ENCODE results near the gene ARPP19. TPM values are rescaled to one million over a fixed set of nuclear protein-coding genes. Genes with fewer than 3 reads are reported as not detected.
"Not testable (repeated sequence)": the region's sequence is repeated elsewhere in the genome, so short reads cannot be mapped to it uniquely, and the experiment has no call there.

The ARPP19 gene, protein sequence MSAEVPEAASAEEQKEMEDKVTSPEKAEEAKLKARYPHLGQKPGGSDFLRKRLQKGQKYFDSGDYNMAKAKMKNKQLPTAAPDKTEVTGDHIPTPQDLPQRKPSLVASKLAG
- 138 and 139 TPM in 2 replicates for total RNA-seq
- polyA plus RNA-seq (2012), result 77.0 TPM

DNA sequence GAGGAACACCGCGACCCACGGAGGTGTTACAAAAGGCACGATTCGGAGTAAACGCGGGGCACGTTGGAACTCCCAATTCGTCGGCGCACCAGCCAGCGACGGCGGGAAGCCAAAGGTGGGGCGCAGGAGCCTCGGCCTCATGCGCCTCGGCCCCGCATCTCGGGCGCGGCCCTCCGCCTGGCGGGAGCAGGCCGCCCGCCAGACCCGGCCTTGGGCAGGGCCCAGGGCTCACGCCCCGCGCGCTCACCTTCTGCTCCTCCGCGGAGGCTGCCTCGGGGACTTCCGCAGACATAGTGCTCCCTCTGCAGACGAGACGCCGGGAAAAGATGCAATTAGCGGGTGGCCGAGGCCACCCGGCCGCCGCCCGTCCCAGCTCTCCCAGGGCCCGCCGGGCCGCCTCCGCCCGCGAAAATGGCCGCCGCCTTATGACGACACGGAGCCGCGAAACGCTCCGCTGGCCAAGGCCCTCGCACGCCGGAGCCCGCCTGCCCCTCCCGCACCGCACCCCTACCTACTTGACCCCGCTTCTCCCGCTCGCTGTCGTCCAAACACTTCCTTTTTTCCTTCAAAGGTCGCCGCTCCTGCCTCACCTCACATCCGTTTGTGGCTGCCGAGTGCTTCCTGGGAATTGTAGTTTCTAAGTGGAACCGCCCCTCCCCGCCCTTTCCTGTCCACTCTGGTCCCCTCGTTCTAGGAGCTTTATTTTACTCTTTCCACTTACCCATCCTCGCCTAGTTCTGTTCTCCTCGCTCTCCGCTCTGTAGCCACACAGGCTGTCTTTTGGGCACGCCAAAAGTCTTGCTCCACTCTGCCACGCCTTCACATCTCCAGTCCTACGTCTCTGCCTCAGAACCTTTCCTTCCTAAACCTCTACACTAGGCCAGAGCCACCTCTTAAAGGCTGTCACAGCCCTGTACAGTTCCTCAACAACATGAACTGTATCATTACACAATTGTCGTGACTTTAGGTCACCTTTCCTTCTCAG lies at the start of gene ARPP19:
TSS of gene ARPP19 (minus strand) at position 430 of the 985 bp plus-strand sequence. CDS start at position 292, 138 bp downstream.
- DNase-seq (ENCODE audit: low read depth), result peak; percentile 91

GRCh38 chr15:52617026-52617425 lies 48.2 kb upstream of the ARPP19 start:
- DNase-seq (ENCODE audit: low read depth), result peak; percentile 42

GRCh38 chr15:52615302-52615701 lies 46.5 kb upstream of the ARPP19 start:
- no peak for DNase-seq (ENCODE audit: low read depth)

GRCh38 chr15:52609593-52609992 lies 40.8 kb upstream of the ARPP19 start:
- no peak for DNase-seq (ENCODE audit: low read depth)

- no peak for DNase-seq (ENCODE audit: low read depth)
Observed at GRCh38 chr15:52584414-52584813, 15.6 kb upstream of the ARPP19 start.

- DNase-seq (ENCODE audit: low read depth), result no peak
Observed at GRCh38 chr15:52579852-52580251, 11.0 kb upstream of the ARPP19 start.

DNA sequence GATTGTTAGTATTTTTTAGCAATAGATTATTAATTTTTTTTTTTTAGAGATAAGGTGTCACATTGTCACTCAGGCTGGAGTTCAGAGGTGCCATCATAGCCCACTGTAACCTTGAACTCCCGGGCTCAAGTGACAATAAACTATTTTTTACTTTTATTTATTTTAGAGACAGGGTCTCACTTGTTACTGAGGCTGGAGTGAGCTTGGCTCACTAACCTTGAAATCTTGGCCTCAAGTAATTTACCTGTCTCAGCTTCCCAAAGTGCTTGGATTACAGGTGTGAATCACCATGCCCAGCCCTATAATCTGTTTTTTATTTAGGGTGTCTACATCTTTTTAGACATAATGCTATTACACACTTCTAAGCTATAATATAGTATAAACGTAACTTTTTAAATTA lies 7.9 kb upstream of the ARPP19 start:
- no peak for DNase-seq (ENCODE audit: low read depth)

DNA sequence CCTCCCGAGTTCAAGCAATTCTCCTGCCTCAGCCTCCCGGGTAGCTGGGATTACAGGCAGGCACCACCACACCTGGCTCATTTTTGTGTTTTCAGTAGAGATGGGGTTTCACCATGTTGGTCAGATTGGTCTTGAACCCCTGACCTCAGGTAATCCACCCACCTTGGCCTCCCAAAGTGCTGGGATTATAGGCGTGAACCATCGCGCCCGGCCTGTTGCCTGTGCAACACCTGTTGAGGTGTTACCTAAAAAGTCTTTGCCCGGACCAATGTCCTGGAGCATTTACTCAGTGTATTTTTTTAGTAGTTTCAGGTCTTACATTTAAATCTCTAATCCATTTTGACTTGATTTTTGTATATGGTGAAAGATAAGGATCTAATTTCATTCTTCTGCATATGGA lies 6.7 kb upstream of the ARPP19 start:
- DNase-seq (ENCODE audit: low read depth), result not testable (repeated sequence)

- DNase-seq (ENCODE audit: low read depth), result no peak
Observed at GRCh38 chr15:52575072-52575471, 6.2 kb upstream of the ARPP19 start.

- not testable (repeated sequence) for DNase-seq (ENCODE audit: low read depth)
Observed at GRCh38 chr15:52574623-52575022, 5.8 kb upstream of the ARPP19 start.

DNA sequence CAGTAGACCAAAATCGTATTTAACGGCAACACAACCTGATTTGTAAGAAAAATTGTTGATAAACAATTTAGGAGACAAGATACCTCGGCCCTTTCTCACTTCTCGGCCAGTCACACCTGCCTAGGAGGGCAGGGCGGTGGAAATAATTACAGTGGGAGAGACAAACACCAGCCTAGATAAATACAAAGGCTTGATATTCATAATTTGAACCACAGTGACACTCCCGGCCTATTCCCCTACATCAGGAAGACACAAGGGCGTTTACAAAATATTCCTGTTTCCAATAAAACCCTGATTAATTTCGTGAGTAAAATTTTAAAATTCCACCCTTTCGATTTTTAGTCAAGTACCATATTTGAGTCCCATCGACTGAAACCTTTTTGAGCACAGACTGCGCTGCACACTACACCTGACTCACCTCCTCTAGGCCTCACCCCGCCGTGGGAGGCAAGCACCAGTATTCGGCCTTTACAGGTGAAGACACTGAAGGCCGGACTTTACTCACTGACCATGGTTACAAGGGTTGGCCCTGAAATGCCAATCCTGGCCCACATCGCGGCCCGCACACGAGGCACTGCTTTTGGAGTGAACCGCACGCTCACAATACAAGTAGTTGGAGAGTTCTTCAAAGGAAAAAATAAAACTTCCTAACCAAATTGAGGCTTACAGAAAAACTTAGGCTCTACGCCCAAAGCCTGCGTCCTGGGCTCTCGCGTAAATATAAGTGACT lies 794 bp downstream of the ARPP19 start:
- DNase-seq (ENCODE audit: low read depth), result peak; percentile 44

- peak; percentile 25 for DNase-seq (ENCODE audit: low read depth)
Observed at GRCh38 chr15:52566889-52567288, 1.9 kb downstream of the ARPP19 start.

DNA sequence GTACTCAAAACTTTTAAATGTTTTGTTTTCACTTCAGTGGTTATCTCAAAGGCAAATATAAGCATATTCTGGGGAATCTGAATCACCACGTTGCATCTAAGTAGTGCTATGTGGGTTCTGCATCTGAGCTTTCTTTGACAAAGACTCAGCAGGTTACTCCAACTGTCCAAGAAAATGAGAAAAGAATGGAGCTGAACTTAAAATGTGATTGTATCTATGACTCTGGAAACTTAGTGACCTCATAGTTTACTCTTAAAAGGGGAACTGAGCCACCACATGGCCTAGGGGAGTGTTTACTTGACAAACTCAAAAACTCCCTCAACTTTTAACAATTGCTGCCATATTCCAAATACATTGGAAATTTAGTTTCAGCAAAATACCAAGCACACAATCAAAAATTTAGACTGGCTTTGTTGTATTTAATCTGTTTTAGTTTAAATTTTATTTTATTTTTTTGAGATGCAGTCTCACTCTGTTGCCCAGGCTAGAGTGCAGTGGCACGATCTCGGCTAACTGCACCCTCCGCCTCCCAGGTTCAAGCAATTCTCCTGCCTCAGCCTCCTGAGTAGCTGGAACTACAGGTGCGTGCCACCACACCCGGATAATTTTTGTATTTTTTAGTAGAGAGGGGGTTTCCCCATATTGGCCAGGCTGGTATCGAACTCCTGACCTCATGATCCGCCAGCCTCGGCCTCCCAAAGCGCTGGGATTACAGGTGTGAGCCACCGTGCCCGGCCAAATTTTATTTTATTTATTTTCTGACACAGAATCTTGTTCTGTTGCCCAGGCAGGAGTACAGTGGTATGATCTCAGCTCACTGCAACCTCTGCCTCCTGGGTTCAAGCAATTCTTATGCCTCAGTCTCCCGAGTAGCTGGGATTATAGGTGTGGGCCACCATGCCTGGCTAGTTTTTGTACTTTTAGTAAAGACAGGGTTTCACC lies 3.1 kb downstream of the ARPP19 start:
- DNase-seq (ENCODE audit: low read depth), result not testable (repeated sequence)

GRCh38 chr15:52563501-52564060 lies 5.2 kb downstream of the ARPP19 start:
- DNase-seq (ENCODE audit: low read depth), result no peak

GRCh38 chr15:52559575-52559974 lies 9.3 kb downstream of the ARPP19 start:
- no peak for DNase-seq (ENCODE audit: low read depth)

GRCh38 chr15:52559022-52559421 lies 9.8 kb downstream of the ARPP19 start:
- DNase-seq (ENCODE audit: low read depth), result no peak

DNA sequence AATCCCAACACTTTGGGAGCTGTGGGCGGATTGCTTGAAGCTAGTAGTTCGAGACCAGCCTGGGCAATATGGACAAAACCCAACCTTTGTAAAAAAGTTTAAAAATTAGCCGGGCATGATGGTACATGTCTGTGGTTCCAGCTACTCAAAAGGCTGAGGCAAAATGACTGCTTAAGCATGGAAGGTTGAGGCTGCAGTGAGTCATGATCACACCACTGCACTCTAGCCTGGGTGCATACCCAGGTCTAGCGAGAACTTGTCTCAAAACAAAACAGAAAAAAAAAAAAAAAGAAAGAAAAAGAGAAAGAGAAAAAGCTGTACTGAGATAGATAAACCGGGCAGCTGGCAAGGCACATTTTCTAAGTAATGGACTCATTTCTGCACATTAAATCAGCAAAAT lies 10.6 kb downstream of the ARPP19 start:
- peak; percentile 56 for DNase-seq (ENCODE audit: low read depth)

GRCh38 chr15:52557274-52557641 lies 11.6 kb downstream of the ARPP19 start:
- DNase-seq (ENCODE audit: low read depth), result peak; percentile 38

- no peak for DNase-seq (ENCODE audit: low read depth)
Observed at GRCh38 chr15:52556524-52557273, 12.1 kb downstream of the ARPP19 start.

- DNase-seq (ENCODE audit: low read depth), result no peak
Observed at GRCh38 chr15:52552303-52552702, 16.5 kb downstream of the ARPP19 start.

All from myocyte (in vitro differentiated cells).